Suprapubic skin (tissue), 4 donors: ENCODE results near the gene SEC61G.
A peak's percentile ranks its signal among the peaks of the same experiment; 100 is the strongest.

Source experiments
- EP300 ChIP-seq: sonication (generic); formaldehyde crosslinking; IDR thresholded peaks from one replicate; pipeline ENCODE4 v1.6.1; 2017; ENCODE audit warnings: antibody characterized with exemption
- POLR2A ChIP-seq, 2 donors: fragments of 450-650 bp; IDR thresholded peaks; one replicate each; pipeline ENCODE4 v1.6.1; 2017; ENCODE audit warnings: antibody characterized with exemption in 2 of 2, mild to moderate bottlenecking in 2 of 2, moderate library complexity in 2 of 2
- POLR2AphosphoS5 ChIP-seq, 3 donors: sonication (generic); formaldehyde crosslinking; IDR thresholded peaks; one replicate each; pipeline ENCODE4 v1.6.1; 2017; ENCODE audit warnings: antibody characterized with exemption in 3 of 3
- TF ChIP-seq, protein P1 (sequence below), 2 donors: fragments of 200-600 bp in 1 of 2; fragments of 450-650 bp in 1 of 2; sonication (generic) in 1 of 2; IDR thresholded peaks; one replicate each; pipeline ENCODE4 v1.5.1; 2016 to 2019; ENCODE audit warnings: antibody characterized with exemption in 2 of 2, mild to moderate bottlenecking in 1 of 2, moderate library complexity in 1 of 2

DNA sequence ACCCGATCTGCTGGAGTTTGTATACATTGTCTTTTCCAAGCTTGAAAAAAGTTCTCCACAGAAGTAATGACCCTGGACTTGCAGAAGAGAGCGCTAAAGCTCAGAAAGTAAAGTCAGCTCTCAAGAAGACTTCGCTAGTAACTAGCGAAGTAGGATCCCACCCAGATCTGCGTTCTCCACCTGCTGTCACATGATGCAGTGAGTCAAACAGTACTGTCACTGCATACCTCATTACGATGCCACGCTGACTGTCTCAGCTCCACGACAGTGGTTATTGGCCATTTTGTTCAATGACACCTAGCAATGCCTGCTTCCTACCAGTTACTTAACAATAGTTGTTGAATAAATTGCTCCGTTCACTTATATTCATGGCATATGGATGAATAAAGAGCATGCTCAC, 29.7 kb upstream of the SEC61G start:
- TF ChIP-seq POLR2AphosphoS5 (IDR thresholded peaks at IDR 0.05): no peak
- TF ChIP-seq, protein P1, sequence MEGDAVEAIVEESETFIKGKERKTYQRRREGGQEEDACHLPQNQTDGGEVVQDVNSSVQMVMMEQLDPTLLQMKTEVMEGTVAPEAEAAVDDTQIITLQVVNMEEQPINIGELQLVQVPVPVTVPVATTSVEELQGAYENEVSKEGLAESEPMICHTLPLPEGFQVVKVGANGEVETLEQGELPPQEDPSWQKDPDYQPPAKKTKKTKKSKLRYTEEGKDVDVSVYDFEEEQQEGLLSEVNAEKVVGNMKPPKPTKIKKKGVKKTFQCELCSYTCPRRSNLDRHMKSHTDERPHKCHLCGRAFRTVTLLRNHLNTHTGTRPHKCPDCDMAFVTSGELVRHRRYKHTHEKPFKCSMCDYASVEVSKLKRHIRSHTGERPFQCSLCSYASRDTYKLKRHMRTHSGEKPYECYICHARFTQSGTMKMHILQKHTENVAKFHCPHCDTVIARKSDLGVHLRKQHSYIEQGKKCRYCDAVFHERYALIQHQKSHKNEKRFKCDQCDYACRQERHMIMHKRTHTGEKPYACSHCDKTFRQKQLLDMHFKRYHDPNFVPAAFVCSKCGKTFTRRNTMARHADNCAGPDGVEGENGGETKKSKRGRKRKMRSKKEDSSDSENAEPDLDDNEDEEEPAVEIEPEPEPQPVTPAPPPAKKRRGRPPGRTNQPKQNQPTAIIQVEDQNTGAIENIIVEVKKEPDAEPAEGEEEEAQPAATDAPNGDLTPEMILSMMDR (IDR thresholded peaks at IDR 0.05): peak; percentile 51 to 63
- no peak for TF ChIP-seq POLR2A (IDR thresholded peaks at IDR 0.05)
- TF ChIP-seq EP300: no peak
